GM23248 (cell line): Measurements from ENCODE around the gene COPS2.

Experiments used
- EZH2 ChIP-seq: fragments of 200-600 bp; sonication (generic); IDR thresholded peaks from 2 replicates; pipeline ENCODE4 v1.6.1; 2018; ENCODE audit warnings: antibody characterized with exemption, mild to moderate bottlenecking; ENCODE audit not compliant: insufficient read depth, poor library complexity, severe bottlenecking
- EZH2phosphoT487 ChIP-seq: fragments of 200-600 bp; sonication (generic); IDR thresholded peaks from 2 replicates; pipeline ENCODE4 v1.6.1; 2018; ENCODE audit warnings: antibody characterized with exemption, moderate library complexity, mild to moderate bottlenecking, low read depth; ENCODE audit not compliant: insufficient read depth

- TF ChIP-seq EZH2 (no peak), EZH2phosphoT487 (no peak)
These were observed 8.3 kb upstream of the COPS2 start for GRCh38 chr15:49163678-49164077.
